AG04450 (cell line): ENCODE results near the gene ANAPC1. TPM values are rescaled to one million over a fixed set of nuclear protein-coding genes. Genes with fewer than 3 reads are reported as not detected.
"Not testable (repeated sequence)": the region's sequence is repeated elsewhere in the genome, so short reads cannot be mapped to it uniquely, and the experiment has no call there.

Experiments
- CTCF ChIA-PET: fragments of 300-600, 350-600 bp; formaldehyde crosslinking; extraction: SDS; loops from one replicate; lab custom pipeline; 2022; ENCODE audit warnings: antibody characterized with exemption, inconsistent platforms; lab: Charles Lee
- POLR2A ChIA-PET: fragments of 350-600 bp; formaldehyde crosslinking; extraction: SDS; loops from one replicate; lab custom pipeline; 2021; ENCODE audit warnings: antibody characterized with exemption, inconsistent platforms; lab: Yijun Ruan, JAX
- DNase-seq: peaks from one replicate; pipeline ENCODE4 v3.0.0-alpha.2; 2011; ENCODE audit warnings: low read depth, low spot score
- H3K27ac ChIP-seq: one replicate; pipeline ENCODE4 v1.5.1; 2012; ENCODE audit warnings: low read depth, low read length, control low read depth
- H3K27me3 ChIP-seq: one replicate; pipeline ENCODE4 v1.6.0; 2012; ENCODE audit warnings: low read length; ENCODE audit not compliant: control insufficient read depth, insufficient read depth
- H3K4me3 ChIP-seq: 2 replicates; pipeline ENCODE4 v1.5.1; 2011; ENCODE audit warnings: mild to moderate bottlenecking, low read depth, low read length, control low read depth
- H3K9me3 ChIP-seq: 2 replicates; pipeline ENCODE4 v1.5.1; 2012; ENCODE audit warnings: low read length; ENCODE audit not compliant: control insufficient read depth, insufficient read depth
- polyA plus RNA-seq: library from polyadenylated mRNA; depleted of rRNA; stranded (reverse); fragments of >200 nt; gene quantifications from 2 replicates; pipeline ENCODE4 v1.2.3, GENCODE V29; 2011

ANAPC1 gene
- polyA plus RNA-seq, 1 experiment, result 27.4 TPM

GRCh38 chr2:111777155-111777554 lies 106.8 kb downstream of the ANAPC1 start:
- POLR2A ChIA-PET, H3K27ac ChIP-seq, DNase-seq, H3K9me3 ChIP-seq, H3K4me3 ChIP-seq, H3K27me3 ChIP-seq, CTCF ChIA-PET: not testable (repeated sequence)

- POLR2A ChIA-PET, H3K27ac ChIP-seq, DNase-seq, CTCF ChIA-PET, H3K4me3 ChIP-seq, H3K27me3 ChIP-seq, H3K9me3 ChIP-seq: not testable (repeated sequence)
Observed at GRCh38 chr2:111776296-111776695, 107.7 kb downstream of the ANAPC1 start.

GRCh38 chr2:111772180-111772579 lies 111.8 kb downstream of the ANAPC1 start:
- POLR2A ChIA-PET, CTCF ChIA-PET: not testable (repeated sequence)

GRCh38 chr2:111770916-111771658 lies 112.9 kb downstream of the ANAPC1 start:
- H3K27me3 ChIP-seq, H3K9me3 ChIP-seq, CTCF ChIA-PET, POLR2A ChIA-PET, H3K4me3 ChIP-seq, H3K27ac ChIP-seq, DNase-seq: not testable (repeated sequence)

More at GRCh38 chr2:111772180-111772579, 111.8 kb downstream of the ANAPC1 start:
- H3K9me3 ChIP-seq, H3K27me3 ChIP-seq, H3K27ac ChIP-seq, DNase-seq, H3K4me3 ChIP-seq: not testable (repeated sequence)

GRCh38 chr2:111768266-111769190 lies 115.5 kb downstream of the ANAPC1 start:
- CTCF ChIA-PET, H3K27me3 ChIP-seq, H3K27ac ChIP-seq, H3K4me3 ChIP-seq, H3K9me3 ChIP-seq, POLR2A ChIA-PET, DNase-seq: not testable (repeated sequence)

- H3K9me3 ChIP-seq, POLR2A ChIA-PET, H3K4me3 ChIP-seq, DNase-seq, H3K27me3 ChIP-seq, H3K27ac ChIP-seq, CTCF ChIA-PET: not testable (repeated sequence)
Observed at GRCh38 chr2:111767087-111767486, 116.9 kb downstream of the ANAPC1 start.

- H3K27me3 ChIP-seq, DNase-seq, H3K27ac ChIP-seq, CTCF ChIA-PET, POLR2A ChIA-PET, H3K4me3 ChIP-seq, H3K9me3 ChIP-seq: not testable (repeated sequence)
Observed at GRCh38 chr2:111766295-111766694, 117.7 kb downstream of the ANAPC1 start.

GRCh38 chr2:111764151-111764550 lies 119.8 kb downstream of the ANAPC1 start:
- DNase-seq, POLR2A ChIA-PET, H3K27me3 ChIP-seq, CTCF ChIA-PET, H3K9me3 ChIP-seq, H3K4me3 ChIP-seq, H3K27ac ChIP-seq: not testable (repeated sequence)

GRCh38 chr2:111760697-111761284 lies 123.2 kb downstream of the ANAPC1 start:
- H3K27ac ChIP-seq, H3K9me3 ChIP-seq, DNase-seq, H3K27me3 ChIP-seq, POLR2A ChIA-PET, CTCF ChIA-PET, H3K4me3 ChIP-seq: not testable (repeated sequence)

- POLR2A ChIA-PET, DNase-seq, H3K9me3 ChIP-seq, H3K4me3 ChIP-seq, CTCF ChIA-PET, H3K27me3 ChIP-seq, H3K27ac ChIP-seq: not testable (repeated sequence)
Observed at GRCh38 chr2:111752533-111752932, 131.5 kb downstream of the ANAPC1 start.

- H3K27ac ChIP-seq, H3K27me3 ChIP-seq, POLR2A ChIA-PET, H3K4me3 ChIP-seq, DNase-seq, H3K9me3 ChIP-seq, CTCF ChIA-PET: not testable (repeated sequence)
Observed at GRCh38 chr2:111750641-111751040, 133.4 kb downstream of the ANAPC1 start.
